Measurements from ENCODE around the gene TNFRSF13B.

DNA sequence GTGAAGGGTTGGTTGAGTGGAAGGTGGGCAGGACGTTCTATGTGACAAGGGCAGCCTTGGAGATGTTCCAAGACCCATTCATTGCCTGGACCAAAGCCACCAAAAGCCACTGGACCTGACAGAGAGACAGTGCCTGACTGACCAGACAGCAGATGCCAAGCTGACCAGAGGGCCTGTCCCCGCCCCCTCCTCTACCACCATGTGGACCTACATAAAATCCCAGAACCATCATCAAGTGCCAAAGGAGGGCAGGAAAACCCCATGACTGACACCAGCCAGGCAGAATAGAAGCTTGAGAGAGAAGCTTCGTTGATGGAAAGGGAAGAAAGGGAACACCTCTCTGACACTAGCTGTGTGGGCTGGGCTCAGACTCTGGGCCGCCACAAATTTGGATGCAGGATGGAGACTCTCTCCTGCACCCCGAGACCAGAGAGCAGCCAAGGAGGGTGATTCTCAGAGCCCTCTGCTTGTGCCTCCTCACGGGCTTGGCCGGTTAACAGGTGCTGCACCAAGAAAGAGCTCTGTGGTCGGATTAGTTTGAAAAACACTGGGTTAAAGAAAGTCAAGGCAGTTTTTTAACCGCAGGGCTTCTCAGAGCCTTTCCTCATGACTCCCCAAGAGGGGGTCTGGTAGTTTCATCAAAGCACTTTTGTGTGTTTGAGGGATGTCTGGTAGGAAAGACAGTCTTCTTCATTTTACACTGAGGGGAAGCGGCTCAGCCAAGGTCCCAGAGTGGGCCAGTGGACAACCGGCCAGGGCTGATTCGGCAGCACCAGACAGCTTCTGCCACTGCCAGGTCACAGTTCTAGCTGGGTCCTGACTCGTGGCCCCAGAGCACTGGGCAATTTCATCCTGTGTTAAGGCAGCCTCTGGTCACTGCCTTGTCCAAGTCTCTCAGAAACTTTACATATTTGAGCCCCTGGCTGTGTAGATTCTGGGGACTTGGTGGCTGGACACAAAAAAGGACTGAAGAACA lies 1.7 kb downstream of the TNFRSF13B start:
- TF ChIP-seq, protein P1, sequence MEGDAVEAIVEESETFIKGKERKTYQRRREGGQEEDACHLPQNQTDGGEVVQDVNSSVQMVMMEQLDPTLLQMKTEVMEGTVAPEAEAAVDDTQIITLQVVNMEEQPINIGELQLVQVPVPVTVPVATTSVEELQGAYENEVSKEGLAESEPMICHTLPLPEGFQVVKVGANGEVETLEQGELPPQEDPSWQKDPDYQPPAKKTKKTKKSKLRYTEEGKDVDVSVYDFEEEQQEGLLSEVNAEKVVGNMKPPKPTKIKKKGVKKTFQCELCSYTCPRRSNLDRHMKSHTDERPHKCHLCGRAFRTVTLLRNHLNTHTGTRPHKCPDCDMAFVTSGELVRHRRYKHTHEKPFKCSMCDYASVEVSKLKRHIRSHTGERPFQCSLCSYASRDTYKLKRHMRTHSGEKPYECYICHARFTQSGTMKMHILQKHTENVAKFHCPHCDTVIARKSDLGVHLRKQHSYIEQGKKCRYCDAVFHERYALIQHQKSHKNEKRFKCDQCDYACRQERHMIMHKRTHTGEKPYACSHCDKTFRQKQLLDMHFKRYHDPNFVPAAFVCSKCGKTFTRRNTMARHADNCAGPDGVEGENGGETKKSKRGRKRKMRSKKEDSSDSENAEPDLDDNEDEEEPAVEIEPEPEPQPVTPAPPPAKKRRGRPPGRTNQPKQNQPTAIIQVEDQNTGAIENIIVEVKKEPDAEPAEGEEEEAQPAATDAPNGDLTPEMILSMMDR (conservative IDR thresholded peaks at IDR 0.05; ENCODE audit: low read depth in 2 of 2) = no peak
- TF ChIP-seq EZH2 (IDR thresholded peaks at IDR 0.05; ENCODE audit: low read depth, unreplicated experiment) (no peak), ZNF331 (CRISPR knock-in tag; IDR thresholded peaks at IDR 0.05; ENCODE audit: low read depth) (no peak), CREB1 (CRISPR knock-in tag; IDR thresholded peaks at IDR 0.05; ENCODE audit: low read depth) (no peak)
